HG03045 (cell line): ENCODE measurements around the gene BAIAP2.

ENCODE experiments used
- ATAC-seq: cut with Tn5 transposase; IDR thresholded peaks from one replicate; pipeline ENCODE4 v1.9.1; 2021; ENCODE audit warnings: mild to moderate bottlenecking, moderate library complexity; ENCODE audit not compliant: unreplicated experiment

The BAIAP2 gene, protein sequence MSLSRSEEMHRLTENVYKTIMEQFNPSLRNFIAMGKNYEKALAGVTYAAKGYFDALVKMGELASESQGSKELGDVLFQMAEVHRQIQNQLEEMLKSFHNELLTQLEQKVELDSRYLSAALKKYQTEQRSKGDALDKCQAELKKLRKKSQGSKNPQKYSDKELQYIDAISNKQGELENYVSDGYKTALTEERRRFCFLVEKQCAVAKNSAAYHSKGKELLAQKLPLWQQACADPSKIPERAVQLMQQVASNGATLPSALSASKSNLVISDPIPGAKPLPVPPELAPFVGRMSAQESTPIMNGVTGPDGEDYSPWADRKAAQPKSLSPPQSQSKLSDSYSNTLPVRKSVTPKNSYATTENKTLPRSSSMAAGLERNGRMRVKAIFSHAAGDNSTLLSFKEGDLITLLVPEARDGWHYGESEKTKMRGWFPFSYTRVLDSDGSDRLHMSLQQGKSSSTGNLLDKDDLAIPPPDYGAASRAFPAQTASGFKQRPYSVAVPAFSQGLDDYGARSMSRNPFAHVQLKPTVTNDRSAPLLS

GRCh38 chr17:81034779-81035520, at the start of gene BAIAP2:
Gene BAIAP2 (plus strand): TSS chr17:81035151. CDS start chr17:81035255, 104 bp downstream.
- ATAC-seq = peak; percentile 59

GRCh38 chr17:80986046-80986445, 48.9 kb upstream of the BAIAP2 start:
- ATAC-seq = no peak

DNA sequence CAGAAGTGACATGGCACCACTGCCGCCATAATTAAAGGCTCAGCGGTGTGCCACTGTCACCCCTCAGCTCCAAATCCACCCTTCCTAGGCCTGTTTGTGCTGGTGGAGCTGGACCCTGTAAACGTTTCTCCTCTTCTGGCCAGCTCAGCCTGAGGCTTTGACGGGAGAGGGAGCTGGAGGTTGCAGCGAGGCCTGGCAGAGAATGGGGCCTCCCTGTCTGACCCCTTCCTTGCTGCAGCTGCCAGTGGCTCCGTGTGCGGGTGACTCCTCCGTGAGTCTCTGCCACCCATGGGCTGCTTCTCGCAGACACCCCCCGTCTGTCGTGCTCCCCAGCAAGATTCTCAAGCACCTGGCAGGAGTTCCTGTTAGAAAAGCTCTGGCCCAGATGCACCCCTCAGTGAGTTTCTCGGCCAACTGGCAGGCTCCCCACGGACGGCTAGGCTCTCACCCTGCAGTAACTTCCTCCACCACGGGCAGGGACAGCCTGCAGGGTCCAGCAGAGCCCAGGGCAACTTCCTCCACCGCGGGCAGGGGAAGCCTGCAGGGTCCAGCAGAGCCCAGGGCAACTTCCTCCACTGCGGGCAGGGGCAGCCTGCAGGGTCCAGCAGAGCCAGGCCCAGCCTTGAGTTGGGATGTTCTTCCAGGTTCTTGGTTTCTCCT, 48.0 kb upstream of the BAIAP2 start:
- ATAC-seq = no peak

GRCh38 chr17:80987941-80988461, 47.0 kb upstream of the BAIAP2 start:
- ATAC-seq = no peak

- no peak for ATAC-seq
Observed at GRCh38 chr17:80989586-80989913, 45.4 kb upstream of the BAIAP2 start.

DNA sequence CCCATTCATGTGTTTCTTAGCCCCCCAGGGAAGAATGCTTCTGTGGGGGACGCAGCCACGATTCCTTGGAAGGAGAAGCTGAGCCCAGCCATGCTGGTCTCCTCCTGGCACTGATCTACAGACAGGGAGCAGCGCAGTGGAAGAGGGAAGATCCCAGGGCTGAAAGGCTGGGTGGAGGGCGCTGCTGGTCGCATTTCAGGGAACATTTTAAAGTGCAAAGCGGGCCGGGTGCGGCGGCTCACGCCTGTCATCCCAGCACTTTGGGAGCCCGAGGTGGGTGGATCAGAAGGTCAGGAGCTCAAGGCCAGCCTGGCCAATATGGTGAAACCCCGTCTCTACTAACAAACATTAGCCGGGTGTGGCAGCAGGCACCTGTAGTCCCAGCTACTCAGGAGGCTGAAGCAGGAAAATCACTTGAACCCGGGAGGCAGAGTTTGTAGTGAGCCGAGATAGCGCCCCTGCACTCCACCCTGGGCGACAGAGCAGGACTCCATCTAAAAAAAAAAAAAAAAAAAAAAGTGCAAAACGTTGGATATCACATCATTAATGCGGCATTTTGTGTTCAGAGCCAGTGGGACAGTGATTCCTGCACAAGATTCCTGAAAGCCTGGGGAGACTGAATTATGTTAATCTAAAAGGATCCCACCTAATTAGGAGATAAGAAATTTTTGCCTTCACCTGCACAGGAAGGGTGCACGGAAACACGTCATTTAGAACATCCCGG, 43.9 kb upstream of the BAIAP2 start:
- no peak for ATAC-seq

DNA sequence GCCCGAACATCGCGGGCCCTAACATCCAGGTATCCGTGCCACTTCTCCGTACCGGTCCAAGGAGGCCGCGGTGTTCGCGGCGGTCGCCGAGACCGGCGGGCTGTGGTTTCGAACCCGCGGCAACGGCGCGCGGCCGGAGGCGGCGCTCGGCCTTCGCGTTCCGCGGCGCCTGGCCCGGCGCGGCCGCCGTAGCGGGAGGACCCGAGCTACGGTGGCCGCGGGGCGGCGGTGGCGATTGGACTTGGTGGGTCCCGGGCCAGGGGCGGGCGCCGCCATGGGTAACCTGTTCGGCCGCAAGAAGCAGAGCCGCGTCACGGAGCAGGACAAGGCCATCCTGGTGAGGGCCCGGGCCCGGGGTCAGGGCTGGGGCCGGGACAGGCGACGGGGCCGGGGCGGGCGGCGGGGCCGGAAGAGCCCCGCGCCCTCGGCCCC, 43.3 kb upstream of the BAIAP2 start, which contains the start of gene CHMP6:
Gene CHMP6 (plus strand): TSS at position 197 of the 432 bp plus-strand sequence. CDS start 78 bp downstream, at position 275.
- ATAC-seq = no peak

DNA sequence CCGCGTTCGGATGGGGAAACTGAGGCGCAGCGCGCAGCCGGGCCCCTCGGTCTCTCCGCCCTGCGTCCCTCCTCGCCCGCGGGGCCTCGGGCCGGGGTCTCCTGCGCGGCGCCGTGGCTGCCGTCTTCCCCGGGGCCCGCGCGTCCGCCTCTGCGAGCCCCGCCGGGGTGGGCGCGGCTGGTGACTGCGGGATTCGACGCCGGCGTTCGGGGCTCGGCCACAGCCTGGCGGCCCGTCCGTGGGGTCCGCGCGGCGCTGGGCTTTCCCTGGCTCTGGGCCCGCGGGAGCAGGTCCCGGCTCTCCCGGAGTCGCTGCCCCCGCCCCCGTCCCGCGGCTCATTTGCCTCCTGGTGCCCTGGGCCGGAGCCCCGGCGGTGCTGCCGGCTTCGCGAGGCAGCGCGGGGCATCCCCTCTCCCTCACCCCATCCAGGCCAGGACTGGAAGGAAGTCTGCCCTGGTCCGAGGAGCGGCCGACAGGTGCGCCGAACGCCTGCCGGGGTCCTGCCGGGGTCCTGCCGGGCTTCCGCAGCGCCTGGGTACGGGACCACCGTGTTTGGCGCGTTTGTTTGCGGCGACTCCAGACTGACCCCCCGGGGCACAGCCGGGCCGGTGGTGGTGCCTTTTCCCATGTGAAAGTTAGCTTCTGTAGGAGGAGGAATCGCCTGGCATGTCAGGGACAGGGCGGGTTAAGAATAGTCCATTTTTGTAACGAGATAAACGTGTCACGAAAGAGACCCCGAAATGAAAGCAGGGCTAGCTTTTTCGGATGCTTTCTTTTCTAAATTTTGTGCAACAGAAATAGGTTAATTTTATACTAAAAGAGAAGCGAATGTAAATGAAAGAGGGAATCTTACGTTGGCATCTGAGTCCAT, 42.6 kb upstream of the BAIAP2 start:
- no peak for ATAC-seq

GRCh38 chr17:80992948-80993624, 41.9 kb upstream of the BAIAP2 start:
- ATAC-seq = no peak

- ATAC-seq = no peak
Observed at GRCh38 chr17:80995131-80995530, 39.8 kb upstream of the BAIAP2 start.

GRCh38 chr17:80996422-80997305, 38.3 kb upstream of the BAIAP2 start:
- no peak for ATAC-seq

DNA sequence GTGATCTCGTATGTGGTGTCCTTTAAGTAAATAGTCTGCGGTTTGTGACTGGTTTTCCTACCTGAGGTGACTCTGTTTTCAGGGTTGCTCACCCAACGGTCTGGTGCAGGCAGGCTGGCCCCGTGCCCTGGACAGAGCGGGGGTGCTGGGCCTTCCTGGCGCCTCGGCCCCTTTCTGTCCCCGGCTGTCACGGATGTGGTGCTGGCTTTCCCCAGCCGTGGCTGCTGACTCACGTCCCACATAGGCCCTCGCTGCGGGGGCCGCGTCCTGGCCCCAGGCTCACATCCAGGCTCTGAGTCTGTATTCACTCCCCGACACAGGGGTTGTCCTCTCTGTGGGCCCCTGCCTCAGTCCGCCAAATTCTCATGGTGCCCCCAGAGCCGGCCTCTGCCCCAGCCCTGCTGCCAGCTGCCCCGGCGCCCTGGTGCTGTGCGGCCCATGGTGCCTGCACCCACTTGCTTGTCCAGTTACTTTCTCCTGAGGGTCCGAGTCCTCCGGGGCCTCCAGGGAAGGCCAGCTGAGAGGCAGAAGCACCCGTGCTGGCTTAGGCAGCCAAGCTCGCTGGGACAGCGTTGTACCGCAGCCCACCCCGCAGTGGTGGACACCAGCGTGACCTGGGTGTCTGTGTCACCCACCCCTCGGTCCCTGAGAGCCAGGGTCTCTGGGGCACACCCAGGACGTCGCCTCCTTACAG, 37.4 kb upstream of the BAIAP2 start:
- ATAC-seq = no peak

- ATAC-seq = no peak
Observed at GRCh38 chr17:80998118-80998747, 36.7 kb upstream of the BAIAP2 start.

- no peak for ATAC-seq
Observed at GRCh38 chr17:80998748-80999535, 36.0 kb upstream of the BAIAP2 start.

DNA sequence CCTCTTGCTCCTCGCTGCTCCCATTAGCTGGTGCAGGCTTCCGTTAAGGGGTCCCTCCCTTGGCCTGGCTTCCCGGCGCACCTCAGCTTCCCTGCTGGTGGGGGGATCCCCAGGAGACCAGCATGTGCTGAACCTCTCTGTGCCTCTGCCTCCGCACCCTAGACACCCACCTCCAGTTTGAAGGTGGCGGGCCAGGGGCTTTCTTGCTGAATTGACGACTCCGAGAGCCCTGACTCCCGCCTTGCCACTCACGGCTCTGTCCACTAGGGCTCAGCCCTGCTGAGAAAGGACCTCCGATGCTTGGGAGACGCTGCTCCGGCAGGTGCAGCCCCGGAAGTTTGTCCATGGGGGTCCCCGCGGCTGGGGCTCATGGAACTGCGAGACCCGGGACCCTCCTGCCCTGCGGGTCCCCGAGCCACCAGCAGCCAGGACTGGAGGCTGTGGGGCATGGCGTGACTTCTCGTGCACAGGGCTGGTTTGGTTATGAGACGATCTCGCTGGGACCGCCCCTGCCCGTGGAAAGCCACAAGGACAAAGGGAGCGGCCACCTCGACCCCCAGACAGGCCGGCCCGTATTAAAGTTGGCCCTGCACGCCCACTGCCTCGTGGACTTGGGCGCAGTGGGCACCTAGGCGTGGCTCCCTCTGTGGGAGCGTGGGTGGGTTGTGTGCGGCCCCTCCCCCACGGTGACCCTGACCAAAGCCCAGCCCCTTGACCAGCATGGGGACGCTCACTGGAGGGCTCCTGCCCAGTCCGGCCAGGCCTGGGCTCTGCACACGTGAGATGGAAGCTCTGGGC, 35.2 kb upstream of the BAIAP2 start:
- no peak for ATAC-seq
